Measurements from ENCODE around the gene MAD2L2.

Gene MAD2L2

GRCh38 chr1:11704691-11705475 is 23.9 kb upstream of the MAD2L2 start:
- no peak for DNase-seq (ENCODE audit: low spot score)

DNA sequence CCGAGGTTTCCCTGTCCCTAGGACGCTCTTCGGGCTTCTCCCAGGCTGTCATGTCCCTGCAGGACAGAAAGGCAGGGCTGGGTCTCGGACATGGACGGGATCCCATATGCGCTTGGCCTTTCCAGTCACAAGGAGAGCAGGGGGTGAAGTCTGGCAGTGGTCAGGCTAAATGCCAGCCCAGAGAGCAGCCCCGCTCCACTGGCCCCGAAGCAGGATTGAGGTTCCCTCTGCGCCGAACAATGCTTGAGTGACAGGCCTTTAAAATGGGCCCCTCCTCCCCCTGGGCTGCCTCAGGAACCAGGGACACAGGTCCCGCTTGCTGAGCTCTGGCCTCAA is 23.2 kb upstream of the MAD2L2 start:
- no peak for DNase-seq (ENCODE audit: low spot score)

GRCh38 chr1:11703357-11704193 is 22.6 kb upstream of the MAD2L2 start:
- DNase-seq (ENCODE audit: low spot score) = no peak

DNA sequence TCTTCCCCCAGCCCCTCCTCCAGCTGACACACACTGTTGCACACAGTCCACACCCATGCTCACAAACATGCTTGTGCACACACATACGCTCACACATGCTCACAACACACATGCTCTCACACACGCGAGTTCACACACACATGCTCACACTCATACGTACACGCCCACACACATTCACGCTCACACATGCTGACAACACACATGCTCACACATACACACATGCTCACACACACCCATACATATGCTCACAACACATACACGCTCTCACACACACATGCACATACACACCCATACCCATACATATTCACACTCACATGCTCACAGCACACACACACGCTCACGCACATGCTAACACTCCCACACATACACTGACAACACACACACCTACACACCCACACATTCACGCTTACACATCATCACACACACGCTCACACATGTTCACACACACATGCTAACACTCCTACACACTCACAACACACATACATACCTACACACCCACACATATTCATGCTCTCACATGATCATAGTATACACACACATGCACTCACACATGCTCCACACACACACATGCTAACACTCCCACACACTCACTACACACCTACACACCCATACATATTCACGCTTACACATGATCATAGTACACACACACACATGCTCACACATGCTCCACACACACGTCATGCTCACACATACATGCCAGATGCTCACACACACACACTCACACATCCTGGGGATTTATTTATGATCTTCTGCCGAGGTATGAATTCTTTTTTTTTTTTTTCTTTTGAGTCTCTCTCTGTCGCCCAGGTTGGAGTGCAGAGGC is 21.2 kb upstream of the MAD2L2 start:
- DNase-seq (ENCODE audit: low spot score) = no peak

GRCh38 chr1:11701551-11701961 is 20.6 kb upstream of the MAD2L2 start:
- DNase-seq (ENCODE audit: low spot score) = peak; percentile 93

- no peak for DNase-seq (ENCODE audit: low spot score)
Measured at GRCh38 chr1:11700601-11701467, 19.9 kb upstream of the MAD2L2 start.

DNA sequence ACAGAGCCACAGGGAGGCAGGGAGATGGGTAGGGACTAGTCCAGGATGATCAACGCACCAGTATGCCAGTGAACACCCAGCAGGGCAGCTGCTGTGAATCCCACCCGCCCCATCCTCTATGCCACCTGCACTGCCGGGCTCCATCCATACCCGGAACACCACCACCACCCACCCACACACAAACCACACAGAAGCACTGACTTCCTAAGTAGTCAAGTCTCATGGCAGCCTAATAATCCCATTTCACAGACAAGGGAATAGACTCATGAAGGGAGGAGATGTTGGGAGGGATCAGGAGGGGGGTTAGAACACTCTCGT is 16.9 kb upstream of the MAD2L2 start:
- no peak for DNase-seq (ENCODE audit: low spot score)

- no peak for DNase-seq (ENCODE audit: low spot score)
Measured at GRCh38 chr1:11697188-11697892, 16.4 kb upstream of the MAD2L2 start.

- DNase-seq (ENCODE audit: low spot score) = no peak
Measured at GRCh38 chr1:11695861-11696260, 14.9 kb upstream of the MAD2L2 start.

- DNase-seq (ENCODE audit: low spot score) = no peak
Measured at GRCh38 chr1:11693917-11694316, 13.0 kb upstream of the MAD2L2 start.

DNA sequence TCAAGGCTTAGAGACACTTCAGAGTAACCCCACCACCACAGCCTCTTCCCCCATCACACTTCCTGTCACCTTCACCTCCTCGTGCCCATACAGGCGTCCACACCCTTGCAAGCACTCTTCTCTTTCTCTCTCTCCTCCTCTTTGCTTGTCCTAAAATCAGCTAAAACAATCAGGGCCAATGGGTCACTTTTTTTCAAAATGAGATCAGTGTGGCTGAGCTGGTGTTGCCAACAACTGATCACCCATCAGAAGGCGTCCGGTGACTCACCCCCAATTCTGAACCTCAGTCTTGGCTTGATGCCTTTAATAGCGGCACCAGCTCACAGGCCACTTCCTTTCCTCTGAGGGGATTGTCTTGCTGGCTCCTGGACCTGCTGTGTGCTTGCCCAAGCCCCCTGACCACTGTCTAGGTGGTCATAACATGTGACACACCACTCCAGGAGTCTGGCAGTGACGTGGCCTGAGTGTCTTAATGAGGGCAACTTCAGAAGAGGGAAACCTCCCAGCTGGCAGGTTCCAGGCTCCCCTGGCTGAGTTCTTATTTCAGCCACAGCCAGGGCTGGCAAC is 12.2 kb upstream of the MAD2L2 start:
- no peak for DNase-seq (ENCODE audit: low spot score)

DNA sequence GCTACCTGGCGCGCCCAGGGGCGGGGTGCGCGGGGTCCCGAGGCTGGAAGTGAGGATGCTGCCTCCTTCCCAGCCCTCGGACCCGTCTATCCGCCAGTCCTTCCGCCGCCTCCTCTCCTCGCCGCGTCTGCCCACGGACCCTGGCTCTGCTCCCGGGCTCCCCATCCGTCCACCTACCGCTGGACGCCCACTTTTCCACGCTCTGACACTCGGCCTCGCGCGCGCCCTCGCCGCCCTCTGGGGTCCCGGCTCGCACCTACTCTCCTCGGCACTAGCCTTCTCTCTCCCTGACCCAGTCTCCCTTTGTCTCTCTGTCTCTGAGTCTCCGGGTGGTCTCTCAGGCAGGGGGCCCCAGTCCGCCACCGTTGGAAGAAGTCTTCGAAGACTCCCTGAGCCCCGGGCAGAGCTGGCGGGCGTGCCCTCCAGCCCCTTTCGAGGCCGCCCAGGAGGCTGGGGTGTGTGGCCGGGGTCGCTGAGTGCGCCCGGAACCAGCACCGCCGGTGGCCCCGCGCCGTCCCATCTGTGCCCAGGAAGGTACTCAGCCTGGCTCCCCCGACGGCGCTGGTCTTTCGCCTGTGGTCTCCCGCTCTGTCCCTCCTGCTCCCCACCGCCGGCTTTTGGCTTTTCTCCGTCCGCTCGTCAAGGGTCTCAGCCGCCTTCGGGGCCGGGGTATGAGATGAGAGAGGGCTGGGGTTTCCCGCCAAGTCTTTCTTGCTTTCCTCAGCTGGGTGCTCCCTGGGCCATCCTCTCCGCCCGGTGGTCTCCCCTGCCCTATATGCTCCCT is 11.2 kb upstream of the MAD2L2 start:
- DNase-seq (ENCODE audit: low spot score) = no peak

GRCh38 chr1:11691302-11691914 is 10.5 kb upstream of the MAD2L2 start, which contains the start of gene DRAXIN:
Gene DRAXIN (plus strand): TSS chr1:11691710. CDS start chr1:11706259, 14,549 bp downstream.
- no peak for DNase-seq (ENCODE audit: low spot score)

GRCh38 chr1:11690397-11691301 is 9.7 kb upstream of the MAD2L2 start:
- no peak for DNase-seq (ENCODE audit: low spot score)

- no peak for DNase-seq (ENCODE audit: low spot score)
Measured at GRCh38 chr1:11688506-11688905, 7.6 kb upstream of the MAD2L2 start.

- no peak for DNase-seq (ENCODE audit: low spot score)
Measured at GRCh38 chr1:11685210-11685752, 4.3 kb upstream of the MAD2L2 start.

DNA sequence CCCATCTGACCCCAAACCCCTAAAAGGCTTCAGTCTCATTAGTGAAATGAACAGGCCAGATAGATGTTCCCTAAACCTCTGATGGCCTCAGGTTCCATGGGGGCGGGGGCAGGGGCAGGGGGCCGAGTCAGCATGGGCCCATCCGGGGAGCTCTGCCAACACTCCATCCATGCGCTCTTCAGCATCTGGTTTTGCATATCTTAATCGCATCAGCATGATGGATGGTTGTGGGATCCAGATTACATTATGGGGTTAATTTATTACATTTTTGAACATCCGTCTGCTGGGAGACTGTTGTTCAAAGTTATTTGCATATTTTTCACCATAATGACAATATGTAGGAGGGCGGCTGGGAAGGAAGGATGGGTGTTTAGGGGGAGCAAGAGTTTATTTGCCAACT is 3.1 kb upstream of the MAD2L2 start:
- no peak for DNase-seq (ENCODE audit: low spot score)

DNA sequence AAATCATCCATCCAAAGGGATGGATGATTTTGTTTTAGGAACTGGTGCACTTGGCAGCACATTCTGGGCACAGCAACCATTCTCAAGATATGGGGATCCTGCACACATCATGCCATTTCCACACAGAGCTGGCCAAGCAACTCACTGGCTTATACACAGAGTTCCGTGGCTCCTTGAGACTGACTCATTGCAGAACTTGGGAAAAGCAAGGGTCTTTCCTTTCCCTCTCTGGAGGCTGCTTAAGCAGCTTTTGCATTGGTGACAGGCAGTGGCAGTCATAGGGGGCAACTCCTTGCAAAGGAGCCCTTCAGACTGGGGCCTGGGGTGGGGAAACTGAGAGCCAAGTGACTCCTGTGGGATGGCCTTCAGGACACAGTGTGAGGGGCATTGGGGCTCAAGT is 1.9 kb upstream of the MAD2L2 start:
- no peak for DNase-seq (ENCODE audit: low spot score)
